HepG2 (cell line): ENCODE measurements around the gene ZFHX3. TPM values are rescaled to one million over a fixed set of nuclear protein-coding genes. Genes with fewer than 3 reads are reported as not detected.

Source experiments
- ATAC-seq: fragments of 200-7000 bp; cut with Tn5 transposase; 3 replicates; pipeline ENCODE4 v1.9.1; 2020; ENCODE audit warnings: mild to moderate bottlenecking, moderate library complexity
- BruUV-seq: library from RNA; stranded (reverse); fragments of 400-500 nt; replicated peaks from 2 replicates; lab custom pipeline; 2021; lab: Mats Ljungman, UMichigan
- CTCF ChIA-PET: fragments of 300-600 bp; formaldehyde crosslinking; extraction: SDS; loops from one replicate; lab custom pipeline; 2021; ENCODE audit warnings: low total read pairs, inconsistent platforms, low intra/inter-chr PET ratio; lab: Yijun Ruan, JAX
- POLR2A ChIA-PET: fragments of 350-600 bp; sonication (Branson Sonifier 250); formaldehyde crosslinking; loops from one replicate; lab custom pipeline; 2020; ENCODE audit warnings: antibody characterized with exemption, inconsistent platforms; lab: Yijun Ruan, JAX
- DNase-seq: peaks from one replicate; pipeline ENCODE4 v3.0.0-alpha.2; 2015; ENCODE audit warnings: low spot score
- FAIRE-seq: peaks from 3 replicates; lab custom pipeline; 2011; peaks lifted over from hg19 to GRCh38; lab: Jason Lieb, UNC
- H2AFZ ChIP-seq: one replicate; pipeline ENCODE4 v1.6.1; 2011; ENCODE audit warnings: low read length, inconsistent platforms
- H3K27ac ChIP-seq: fragments of 300-600 bp; 3 replicates; pipeline ENCODE4 v1.8.0; 2011; ENCODE audit warnings: mixed run types, mild to moderate bottlenecking, mixed read lengths, low read length, inconsistent platforms; ENCODE audit not compliant: insufficient read depth; ENCODE audit errors: extremely low read length
- H3K27me3 ChIP-seq, 2 experiments: fragments of 200-600 bp in 1 of 2; 2 replicates in 1 of 2; 3 replicates in 1 of 2; pipeline versions ENCODE4 v1.6.0 to v1.8.0; 2011; ENCODE audit warnings: low read length in 2 of 2, mild to moderate bottlenecking in 2 of 2, moderate library complexity in 2 of 2, inconsistent platforms in 1 of 2; ENCODE audit not compliant: insufficient read depth in 2 of 2, control insufficient read depth in 1 of 2
- H3K36me3 ChIP-seq, 2 experiments: fragments of 200-600 bp in 1 of 2; replicated peaks in 1 of 2; 2 replicates in 1 of 2; 3 replicates in 1 of 2; pipeline versions ENCODE4 v1.5.1 to v1.8.0; 2011; ENCODE audit warnings: low read length in 2 of 2, inconsistent platforms in 1 of 2; ENCODE audit not compliant: insufficient read depth in 2 of 2, control insufficient read depth in 1 of 2
- H3K4me1 ChIP-seq: 2 replicates; pipeline ENCODE4 v1.5.1; 2012; ENCODE audit warnings: low read length, inconsistent platforms; ENCODE audit not compliant: insufficient read depth
- H3K4me2 ChIP-seq: 2 replicates; pipeline ENCODE4 v1.6.0; 2011; ENCODE audit warnings: low read depth, low read length, inconsistent platforms
- H3K4me3 ChIP-seq, 3 experiments: fragments of 200-600 bp in 1 of 3; sonication (generic), shearing (Covaris generic) in 1 of 3; replicated peaks in 1 of 3; 2 replicates each; pipeline ENCODE4 v1.5.1; 2011 to 2016; ENCODE audit warnings: low read length in 3 of 3, inconsistent platforms in 2 of 3, low read depth in 2 of 3, mild to moderate bottlenecking in 2 of 3, control low read depth in 1 of 3, mixed read lengths in 1 of 3; ENCODE audit not compliant: insufficient read depth in 1 of 3
- H3K79me2 ChIP-seq: one replicate; pipeline ENCODE4 v1.6.1; 2011; ENCODE audit warnings: low read length, inconsistent platforms; ENCODE audit not compliant: insufficient read depth
- H3K9ac ChIP-seq: 2 replicates; pipeline ENCODE4 v1.6.0; 2011; ENCODE audit warnings: mild to moderate bottlenecking, low read depth, low read length, inconsistent platforms; ENCODE audit not compliant: insufficient read depth
- H3K9me3 ChIP-seq: 2 replicates; pipeline ENCODE4 v1.5.1; 2012; ENCODE audit warnings: mild to moderate bottlenecking, low read length
- H4K20me1 ChIP-seq: 2 replicates; pipeline ENCODE4 v1.6.0; 2011; ENCODE audit warnings: inconsistent platforms, mild to moderate bottlenecking, low read length, moderate library complexity; ENCODE audit not compliant: insufficient read depth
- CHD2 ChIP-seq: IDR thresholded peaks from 2 replicates; pipeline ENCODE4 v1.6.1; 2011; ENCODE audit warnings: low read depth, low read length, improper control_type of control experiment
- KLF9 ChIP-seq: IDR thresholded peaks from 2 replicates; pipeline ENCODE4 v1.6.1; 2016; ENCODE audit warnings: low read depth
- MXD1 ChIP-seq: sonication (generic); formaldehyde crosslinking; IDR thresholded peaks from 2 replicates; pipeline ENCODE4 v1.4.0; 2020; ENCODE audit warnings: mild to moderate bottlenecking, missing genetic modification reagents
- NFYB ChIP-seq: sonication (generic); formaldehyde crosslinking; IDR thresholded peaks from 2 replicates; pipeline ENCODE4 v1.4.0; 2020; ENCODE audit warnings: missing genetic modification reagents
- POGK ChIP-seq: sonication (generic); formaldehyde crosslinking; conservative IDR thresholded peaks from 2 replicates; pipeline ENCODE4 v1.8.0; 2022; ENCODE audit warnings: mild to moderate bottlenecking, moderate library complexity, missing genetic modification reagents
- SYNCRIP ChIP-seq: fragments of 200-400 bp; formaldehyde crosslinking; IDR thresholded peaks from 2 replicates; pipeline ENCODE4 v1.6.1; 2018; ENCODE audit warnings: mild to moderate bottlenecking, low read depth, low read length; ENCODE audit not compliant: insufficient read depth
- TOE1 ChIP-seq: sonication (generic); formaldehyde crosslinking; IDR thresholded peaks from 2 replicates; pipeline ENCODE4 v1.4.0; 2020; ENCODE audit warnings: mild to moderate bottlenecking, missing genetic modification reagents
- YEATS2 ChIP-seq: sonication (generic); formaldehyde crosslinking; IDR thresholded peaks from 2 replicates; pipeline ENCODE4 v1.4.0; 2020; ENCODE audit warnings: missing genetic modification reagents, borderline replicate concordance
- ZBTB39 ChIP-seq: sonication (generic); formaldehyde crosslinking; IDR thresholded peaks from 2 replicates; pipeline ENCODE4 v1.5.0; 2020; ENCODE audit warnings: missing genetic modification reagents
- ZNF367 ChIP-seq: sonication (generic); formaldehyde crosslinking; IDR thresholded peaks from 2 replicates; pipeline ENCODE4 v1.4.0; 2020; ENCODE audit warnings: missing genetic modification reagents, borderline replicate concordance
- whole genome bisulfite sequencing: methylation state at CpG from one replicate; pipeline ENCODE4 v1.1.6; 2017; ENCODE audit warnings: low lambda C conversion rate; 5-methylcytosine and 5-hydroxymethylcytosine counted together
- in situ Hi-C: cut with HindIII; loops from 2 replicates; pipeline ENCODE4 v1.10.0; 2017; ENCODE audit warnings: low pct_unique_long_range_greater_than_20kb; ENCODE audit not compliant: extremely low pct_ligation_motif_present
- intact Hi-C: fragments of 100-400 bp; cut with micrococcal nuclease; formaldehyde crosslinking; loops from one replicate; pipeline ENCODE4 v1.10.0; 2022; ENCODE audit not compliant: unreplicated experiment
- polyA plus RNA-seq, 8 experiments: library from polyadenylated mRNA; depleted of rRNA in 3 of 8; stranded (reverse) in 7 of 8; unstranded in 1 of 8; fragments of >200 nt; fragmentation: Illumina TruSeq in 4 of 8; extraction: Trizol in 4 of 8; gene quantifications; 2 replicates each; pipeline versions ENCODE4 v1.2.1 to v1.2.3, GENCODE V29; 2011 to 2016; ENCODE audit warnings: low read depth in 4 of 8, missing spikeins in 1 of 8, mixed read lengths in 1 of 8; ENCODE audit not compliant: insufficient read depth in 1 of 8
- total RNA-seq, 5 experiments: library from RNA; depleted of rRNA; stranded (reverse); fragments of >200 nt; fragmentation: Illumina TruSeq; extraction: Trizol; gene quantifications; 2 replicates each; pipeline ENCODE4 v1.2.3, GENCODE V29; 2016; ENCODE audit warnings: low read depth in 1 of 5
- TF ChIP-seq, protein P1 (sequence below): sonication (generic); formaldehyde crosslinking; IDR thresholded peaks from 2 replicates; pipeline ENCODE4 v1.4.0; 2020; ENCODE audit warnings: missing genetic modification reagents
- TF ChIP-seq, protein P2 (sequence below): sonication (generic); formaldehyde crosslinking; IDR thresholded peaks from 2 replicates; pipeline ENCODE4 v1.8.1; 2023; ENCODE audit warnings: missing genetic modification reagents, inconsistent platforms, borderline replicate concordance

ZFHX3 gene
- total and polyA plus RNA-seq, 2 of the 13 experiments (the other 11 are each of a cell fraction or from before 2014, with no cell fraction given): 5.0 to 6.0 TPM

GRCh38 chr16:72800524-72801161, 247.3 kb downstream of the ZFHX3 start:
- Histone ChIP-seq H3K9ac (no peak overlapping the region), H3K27me3 (no peaks in the 10 kb centered on the region), H3K4me3 (no peak overlapping the region), H4K20me1 (no peaks in the 10 kb centered on the region), H3K4me2 (no peak overlapping the region), H3K9me3 (no peaks in the 10 kb centered on the region), H3K36me3 (peaks cover 27 to 69% of the 10 kb centered on the region in 2 experiments), H3K4me1 (no peaks in the 10 kb centered on the region), H3K79me2 (no peaks in the 10 kb centered on the region), H2AFZ (no peak overlapping the region), H3K27ac (no peak overlapping the region)
- DNase-seq: no peak
- TF ChIP-seq ZBTB39 (CRISPR knock-in tag) (no peak), MXD1 (CRISPR knock-in tag) (no peak), SYNCRIP (no peak), ZNF367 (CRISPR knock-in tag) (no peak), KLF9 (CRISPR knock-in tag) (no peak), POGK (no peak), NFYB (CRISPR knock-in tag) (no peak), YEATS2 (no peak), CHD2 (no peak), TOE1 (CRISPR knock-in tag) (no peak)
- TF ChIP-seq, protein P1, sequence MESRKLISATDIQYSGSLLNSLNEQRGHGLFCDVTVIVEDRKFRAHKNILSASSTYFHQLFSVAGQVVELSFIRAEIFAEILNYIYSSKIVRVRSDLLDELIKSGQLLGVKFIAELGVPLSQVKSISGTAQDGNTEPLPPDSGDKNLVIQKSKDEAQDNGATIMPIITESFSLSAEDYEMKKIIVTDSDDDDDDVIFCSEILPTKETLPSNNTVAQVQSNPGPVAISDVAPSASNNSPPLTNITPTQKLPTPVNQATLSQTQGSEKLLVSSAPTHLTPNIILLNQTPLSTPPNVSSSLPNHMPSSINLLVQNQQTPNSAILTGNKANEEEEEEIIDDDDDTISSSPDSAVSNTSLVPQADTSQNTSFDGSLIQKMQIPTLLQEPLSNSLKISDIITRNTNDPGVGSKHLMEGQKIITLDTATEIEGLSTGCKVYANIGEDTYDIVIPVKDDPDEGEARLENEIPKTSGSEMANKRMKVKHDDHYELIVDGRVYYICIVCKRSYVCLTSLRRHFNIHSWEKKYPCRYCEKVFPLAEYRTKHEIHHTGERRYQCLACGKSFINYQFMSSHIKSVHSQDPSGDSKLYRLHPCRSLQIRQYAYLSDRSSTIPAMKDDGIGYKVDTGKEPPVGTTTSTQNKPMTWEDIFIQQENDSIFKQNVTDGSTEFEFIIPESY (CRISPR knock-in tag): no peak
- TF ChIP-seq, protein P2, sequence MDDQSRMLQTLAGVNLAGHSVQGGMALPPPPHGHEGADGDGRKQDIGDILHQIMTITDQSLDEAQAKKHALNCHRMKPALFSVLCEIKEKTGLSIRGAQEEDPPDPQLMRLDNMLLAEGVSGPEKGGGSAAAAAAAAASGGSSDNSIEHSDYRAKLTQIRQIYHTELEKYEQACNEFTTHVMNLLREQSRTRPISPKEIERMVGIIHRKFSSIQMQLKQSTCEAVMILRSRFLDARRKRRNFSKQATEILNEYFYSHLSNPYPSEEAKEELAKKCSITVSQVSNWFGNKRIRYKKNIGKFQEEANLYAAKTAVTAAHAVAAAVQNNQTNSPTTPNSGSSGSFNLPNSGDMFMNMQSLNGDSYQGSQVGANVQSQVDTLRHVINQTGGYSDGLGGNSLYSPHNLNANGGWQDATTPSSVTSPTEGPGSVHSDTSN (CRISPR knock-in tag): no peak
- 94% methylated on average over 10 of the region's 10 CpGs for WGBS
- no peak for ATAC-seq
- no peak for FAIRE-seq
- no TSS peak for BruUV-seq
- in situ Hi-C loops: no loop called here
- intact Hi-C loops: no loop called here
- ChIA-PET POLR2A (no interaction called here), CTCF (no interaction called here)
